ENCODE data around the gene TCEA2.

TCEA2 gene

GRCh38 chr20:64049878-64050260, 13.1 kb upstream of the TCEA2 start:
- DNase-seq = no peak

GRCh38 chr20:64050261-64051032, 12.6 kb upstream of the TCEA2 start:
- no peak for DNase-seq

- DNase-seq = no peak
Observed at GRCh38 chr20:64051033-64051452, 12.0 kb upstream of the TCEA2 start.

GRCh38 chr20:64051561-64052325, 11.3 kb upstream of the TCEA2 start:
- DNase-seq = no peak

- no peak for DNase-seq
Observed at GRCh38 chr20:64052326-64052722, 10.7 kb upstream of the TCEA2 start.

GRCh38 chr20:64052987-64053840, 9.8 kb upstream of the TCEA2 start:
- DNase-seq = no peak

- no peak for DNase-seq
Observed at GRCh38 chr20:64053841-64054661, 8.9 kb upstream of the TCEA2 start.

- DNase-seq = no peak
Observed at GRCh38 chr20:64055396-64055892, 7.6 kb upstream of the TCEA2 start.

GRCh38 chr20:64055893-64056638, 6.9 kb upstream of the TCEA2 start:
- DNase-seq = no peak

GRCh38 chr20:64056639-64056888, 6.4 kb upstream of the TCEA2 start:
- no peak for DNase-seq

- DNase-seq = no peak
Observed at GRCh38 chr20:64056889-64057627, 5.9 kb upstream of the TCEA2 start.

- DNase-seq = peak; percentile 81
Observed at GRCh38 chr20:64057628-64058498, 5.1 kb upstream of the TCEA2 start.

GRCh38 chr20:64058536-64058935, 4.5 kb upstream of the TCEA2 start:
- DNase-seq = no peak

- no peak for DNase-seq
Observed at GRCh38 chr20:64062276-64062595, 762 bp upstream of the TCEA2 start.

GRCh38 chr20:64063389-64064144, 569 bp downstream of the TCEA2 start:
- no peak for DNase-seq

GRCh38 chr20:64064145-64064698, 1.2 kb downstream of the TCEA2 start:
- no peak for DNase-seq

- no peak for DNase-seq
Observed at GRCh38 chr20:64065062-64065973, 2.3 kb downstream of the TCEA2 start.

GRCh38 chr20:64065974-64066343, 3.0 kb downstream of the TCEA2 start:
- DNase-seq = peak; percentile 45
